ENCODE results near the gene TNNI2. TPM values are rescaled to one million over a fixed set of nuclear protein-coding genes. Genes with fewer than 3 reads are reported as not detected.

TNNI2 gene
- total RNA-seq, 2 donors from 2014 or later = 1.2 TPM

DNA sequence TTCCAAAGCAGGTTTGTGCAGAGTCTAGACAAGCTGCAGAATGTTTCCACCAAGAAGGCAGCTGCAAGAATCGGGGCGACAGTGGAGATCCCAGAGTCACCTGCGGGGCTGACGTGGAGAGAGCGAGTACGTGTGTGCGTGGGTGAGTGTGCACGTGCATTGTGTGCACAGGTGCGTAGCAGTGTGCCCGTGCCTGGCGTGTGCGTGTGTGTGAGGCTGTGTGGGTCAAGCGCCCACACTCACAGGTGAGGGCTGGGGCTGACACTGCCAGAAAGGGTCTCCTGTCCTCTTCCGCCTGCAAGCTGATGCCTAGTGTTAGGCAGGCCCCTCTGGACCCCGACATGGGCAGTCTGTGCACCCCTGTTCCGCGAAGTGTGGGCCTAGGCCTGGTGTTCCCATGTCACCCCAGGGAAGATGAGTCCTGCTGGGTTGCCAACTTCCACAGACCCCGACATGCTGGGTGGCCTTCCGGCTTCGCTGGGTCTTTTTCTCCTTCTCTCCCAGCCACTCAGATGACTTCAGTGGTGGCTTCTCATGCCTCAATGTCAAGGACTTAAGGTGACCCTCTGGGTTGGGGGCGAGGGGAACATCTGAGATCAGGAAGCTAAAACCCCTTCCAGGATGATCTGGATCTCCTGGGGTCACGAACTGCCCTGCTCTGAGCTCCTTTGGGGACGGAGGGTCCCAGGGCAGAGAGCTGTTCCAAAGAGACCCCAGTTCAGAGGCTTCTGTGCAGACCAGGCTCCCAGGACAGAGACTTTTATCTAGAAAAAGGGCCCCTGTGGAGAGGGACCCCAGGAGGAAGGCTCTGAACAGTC lies 14.4 kb upstream of the TNNI2 start:
- no peak for ATAC-seq (replicated peaks in 1 of 2)
- H3K27ac Mint-ChIP-seq = no peak overlapping the region
- H3K9me3 Mint-ChIP-seq = peaks cover 4% of the 10 kb centered on the region in 2 donors
- H3K36me3 Mint-ChIP-seq (ENCODE audit: insufficient read depth in 2 of 2) = no peaks in the 10 kb centered on the region
- DNase-seq = no peak
- no peaks in the 10 kb centered on the region for H3K27me3 Mint-ChIP-seq (ENCODE audit: low read depth)
- no peak overlapping the region for H3K4me3 Mint-ChIP-seq
- no peaks in the 10 kb centered on the region for H3K4me1 Mint-ChIP-seq (ENCODE audit: low read depth)

DNA sequence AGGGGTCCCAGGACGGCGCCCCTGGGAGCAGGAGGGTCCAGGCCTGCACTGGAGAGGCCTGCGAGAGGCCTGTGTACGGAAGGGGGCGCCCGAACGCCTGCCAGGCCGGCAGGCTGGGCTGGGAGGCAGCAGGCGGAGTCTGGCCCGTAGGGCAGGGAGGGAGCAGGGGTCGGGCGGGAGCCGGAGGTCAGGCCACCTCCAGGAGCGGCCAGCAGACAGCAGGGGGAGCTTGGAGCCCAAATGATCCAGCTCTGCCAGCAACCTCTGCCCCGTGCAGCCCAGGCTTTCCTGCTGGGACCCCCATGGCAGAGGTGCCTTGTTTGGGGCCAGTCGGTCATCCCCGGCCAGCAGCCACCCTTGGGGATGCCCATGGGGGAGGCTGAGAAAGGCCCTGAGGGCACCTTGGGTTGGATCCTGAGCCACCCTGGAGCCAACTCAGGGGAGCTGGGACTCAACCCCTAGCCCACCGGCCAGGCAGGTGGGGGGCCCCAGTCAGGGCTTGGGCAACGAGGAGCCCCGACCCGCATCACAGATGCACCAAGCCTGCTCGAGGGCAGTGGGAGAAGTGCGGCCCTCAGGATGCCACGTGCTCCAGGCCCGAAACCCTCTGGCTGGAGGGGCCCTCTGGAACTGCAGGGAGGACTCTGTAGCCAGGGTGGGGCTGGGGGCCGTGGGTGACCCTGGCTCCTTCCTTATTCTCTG lies 13.6 kb upstream of the TNNI2 start:
- no peak overlapping the region for H3K4me3 Mint-ChIP-seq
- DNase-seq (no peak), ATAC-seq (replicated peaks in 1 of 2) (no peak)
- no peak overlapping the region for H3K27ac Mint-ChIP-seq
- no peaks in the 10 kb centered on the region for H3K36me3 Mint-ChIP-seq (ENCODE audit: insufficient read depth in 2 of 2)
- H3K4me1 Mint-ChIP-seq (ENCODE audit: low read depth) = no peaks in the 10 kb centered on the region
- no peaks in the 10 kb centered on the region for H3K27me3 Mint-ChIP-seq (ENCODE audit: low read depth)
- peaks cover 2 to 4% of the 10 kb centered on the region in 2 donors for H3K9me3 Mint-ChIP-seq

DNA sequence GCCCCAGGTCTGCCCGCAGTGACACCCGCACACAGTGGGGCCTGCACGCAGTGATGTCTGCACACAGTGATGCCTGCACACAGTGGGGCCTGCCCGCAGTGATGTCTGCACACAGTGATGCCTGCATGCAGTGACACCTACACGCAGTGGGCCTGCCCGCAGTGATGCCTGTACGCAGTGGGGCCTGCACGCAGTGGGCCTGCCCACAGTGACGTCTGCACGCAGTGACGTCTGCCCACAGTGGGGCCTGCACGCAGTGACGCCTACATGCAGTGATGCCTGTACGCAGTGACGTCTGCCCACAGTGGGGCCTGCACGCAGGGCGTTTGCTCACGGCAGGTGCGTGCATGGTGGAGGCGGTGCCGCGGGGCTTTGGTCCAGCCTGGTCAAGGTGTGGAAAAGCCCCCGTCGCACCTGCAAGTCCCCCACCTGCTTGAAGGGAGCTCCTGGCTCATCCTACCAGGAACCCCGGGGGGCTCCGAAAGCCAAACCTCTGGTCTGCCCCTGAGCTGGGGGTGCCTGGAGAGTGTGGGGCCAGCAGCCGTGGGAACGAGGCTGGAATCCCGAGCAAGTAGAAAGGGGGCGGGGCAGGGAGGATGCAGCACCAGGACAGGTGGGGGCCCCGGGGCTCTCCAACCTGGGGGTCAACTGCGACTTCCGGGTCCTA lies 12.9 kb upstream of the TNNI2 start:
- ATAC-seq (replicated peaks in 1 of 2) (no peak), DNase-seq (no peak)
- Mint-ChIP-seq H3K27me3 (ENCODE audit: low read depth) (no peaks in the 10 kb centered on the region), H3K4me1 (ENCODE audit: low read depth) (no peaks in the 10 kb centered on the region), H3K4me3 (no peak overlapping the region), H3K27ac (no peak overlapping the region), H3K36me3 (ENCODE audit: insufficient read depth in 2 of 2) (no peaks in the 10 kb centered on the region), H3K9me3 (peaks cover 2 to 4% of the 10 kb centered on the region in 2 donors)

DNA sequence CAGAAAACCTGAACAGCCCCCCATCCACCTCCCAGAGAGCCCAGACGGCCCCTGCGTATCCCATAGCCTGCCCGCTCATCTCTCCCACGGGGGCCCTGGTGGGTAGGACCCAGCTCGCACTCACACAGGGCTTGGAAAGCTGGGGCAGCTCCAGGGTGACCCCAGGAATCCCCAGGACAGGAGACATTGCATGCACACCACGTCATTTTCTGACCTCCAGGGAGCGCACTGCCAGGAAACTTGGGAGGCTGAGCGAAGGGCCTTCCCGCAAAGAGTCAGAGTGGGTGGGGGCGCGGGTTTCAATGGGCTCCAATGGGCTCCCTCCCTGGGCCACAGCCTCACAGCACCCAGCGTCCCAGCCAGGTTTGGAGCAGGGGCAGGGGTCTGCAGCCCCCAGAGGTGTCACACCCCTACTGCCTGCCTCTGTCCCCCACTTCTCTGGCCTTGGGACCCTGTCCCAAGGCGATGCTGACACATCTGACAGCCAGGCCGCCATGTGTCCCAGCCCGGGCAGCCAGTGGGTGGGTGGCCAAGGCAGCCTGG lies 12.2 kb upstream of the TNNI2 start:
- Mint-ChIP-seq H3K4me1 (ENCODE audit: low read depth) (no peaks in the 10 kb centered on the region), H3K36me3 (ENCODE audit: insufficient read depth in 2 of 2) (no peaks in the 10 kb centered on the region), H3K4me3 (no peak overlapping the region), H3K9me3 (peaks cover 0 to 3% of the 10 kb centered on the region in 2 donors), H3K27me3 (ENCODE audit: low read depth) (no peaks in the 10 kb centered on the region), H3K27ac (no peak overlapping the region)
- DNase-seq (no peak), ATAC-seq (replicated peaks in 1 of 2) (no peak)

DNA sequence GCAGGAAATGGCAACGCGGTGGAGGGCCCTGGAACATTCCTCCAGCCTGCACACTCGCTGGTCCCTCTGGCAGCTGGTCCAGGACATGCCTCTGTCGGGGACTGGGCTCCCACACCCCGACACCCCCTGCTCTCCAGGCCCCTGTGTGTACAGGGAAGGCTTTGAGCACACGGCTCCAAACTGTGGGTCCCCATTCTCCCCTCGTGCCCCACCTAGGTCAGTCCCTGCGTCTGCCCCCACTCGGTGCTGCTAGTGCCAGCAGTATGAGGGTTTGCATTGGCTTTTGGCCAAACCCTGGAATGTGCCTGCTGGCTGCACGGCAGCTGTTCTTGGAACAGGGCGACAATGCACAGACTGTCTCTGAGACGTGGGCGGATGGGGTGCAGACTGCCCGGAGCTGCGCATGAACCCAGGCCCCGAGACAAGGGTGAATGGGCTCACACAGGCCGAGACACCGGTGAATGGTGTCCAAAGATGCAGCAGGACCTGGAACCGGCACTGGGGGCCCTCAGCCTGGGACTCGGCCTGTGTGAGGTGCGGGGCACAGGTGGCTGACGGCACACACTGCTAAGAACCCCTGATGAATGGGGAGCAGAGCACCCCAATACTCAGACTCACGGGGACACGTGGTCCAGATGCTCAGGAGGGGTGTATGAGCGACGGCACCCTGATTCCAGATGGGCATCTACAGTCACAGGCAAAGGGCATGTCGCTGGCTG lies 11.5 kb upstream of the TNNI2 start:
- ATAC-seq (replicated peaks in 1 of 2) (no peak), DNase-seq (no peak)
- no peaks in the 10 kb centered on the region for H3K4me1 Mint-ChIP-seq (ENCODE audit: low read depth)
- H3K36me3 Mint-ChIP-seq (ENCODE audit: insufficient read depth in 2 of 2) = no peaks in the 10 kb centered on the region
- H3K4me3 Mint-ChIP-seq = no peak overlapping the region
- H3K9me3 Mint-ChIP-seq = no peaks in the 10 kb centered on the region
- no peak overlapping the region for H3K27ac Mint-ChIP-seq
- no peaks in the 10 kb centered on the region for H3K27me3 Mint-ChIP-seq (ENCODE audit: low read depth)

DNA sequence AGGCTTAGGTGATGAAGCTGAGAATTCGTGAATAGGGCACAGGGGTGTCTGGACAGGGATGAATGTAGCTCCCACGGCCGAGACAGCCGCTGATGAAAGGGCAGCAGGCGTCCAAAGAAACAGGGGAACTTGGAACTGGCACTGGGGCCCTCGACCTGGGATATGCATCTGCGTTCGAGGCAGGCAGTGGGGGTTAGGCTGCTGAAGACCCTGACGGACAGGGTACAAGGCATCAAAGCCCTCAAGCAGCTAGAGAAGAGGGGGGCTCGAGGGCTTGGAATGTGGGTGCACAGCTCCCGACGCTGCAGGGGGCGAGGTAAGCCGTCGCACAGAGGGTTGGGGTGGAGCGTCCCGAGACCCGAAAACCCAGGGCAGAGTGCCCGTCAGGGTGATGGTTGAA lies 10.8 kb upstream of the TNNI2 start:
- DNase-seq (no peak), ATAC-seq (replicated peaks in 1 of 2) (no peak)
- H3K27ac Mint-ChIP-seq = no peak overlapping the region
- H3K4me1 Mint-ChIP-seq (ENCODE audit: low read depth) = no peaks in the 10 kb centered on the region
- no peaks in the 10 kb centered on the region for H3K27me3 Mint-ChIP-seq (ENCODE audit: low read depth)
- H3K9me3 Mint-ChIP-seq = no peaks in the 10 kb centered on the region
- H3K4me3 Mint-ChIP-seq = no peak overlapping the region
- H3K36me3 Mint-ChIP-seq (ENCODE audit: insufficient read depth in 2 of 2) = no peaks in the 10 kb centered on the region

DNA sequence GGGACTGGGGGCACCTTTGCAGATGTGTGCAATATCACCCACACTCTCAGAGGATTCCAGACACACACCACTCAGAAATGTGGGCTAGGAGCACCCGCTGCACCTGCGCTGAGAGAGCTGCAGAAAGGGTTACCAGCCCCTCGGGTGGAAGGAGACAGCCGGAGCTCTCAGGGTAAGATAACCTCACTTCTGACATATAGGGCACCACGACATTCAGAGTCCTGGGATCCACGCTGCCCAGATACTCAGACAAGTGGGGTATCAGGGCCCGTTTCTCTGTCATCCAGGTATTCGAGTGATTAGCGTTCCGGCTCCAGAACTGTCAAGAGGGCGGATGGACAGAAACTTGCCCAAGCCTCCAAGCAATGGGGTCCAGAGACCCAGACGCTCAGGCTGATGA lies 10.2 kb upstream of the TNNI2 start:
- Mint-ChIP-seq H3K27me3 (ENCODE audit: low read depth) (no peaks in the 10 kb centered on the region), H3K9me3 (no peaks in the 10 kb centered on the region), H3K4me1 (ENCODE audit: low read depth) (no peaks in the 10 kb centered on the region), H3K36me3 (ENCODE audit: insufficient read depth in 2 of 2) (no peaks in the 10 kb centered on the region), H3K27ac (no peak overlapping the region), H3K4me3 (no peak overlapping the region)
- ATAC-seq (replicated peaks in 1 of 2) (no peak), DNase-seq (no peak)

DNA sequence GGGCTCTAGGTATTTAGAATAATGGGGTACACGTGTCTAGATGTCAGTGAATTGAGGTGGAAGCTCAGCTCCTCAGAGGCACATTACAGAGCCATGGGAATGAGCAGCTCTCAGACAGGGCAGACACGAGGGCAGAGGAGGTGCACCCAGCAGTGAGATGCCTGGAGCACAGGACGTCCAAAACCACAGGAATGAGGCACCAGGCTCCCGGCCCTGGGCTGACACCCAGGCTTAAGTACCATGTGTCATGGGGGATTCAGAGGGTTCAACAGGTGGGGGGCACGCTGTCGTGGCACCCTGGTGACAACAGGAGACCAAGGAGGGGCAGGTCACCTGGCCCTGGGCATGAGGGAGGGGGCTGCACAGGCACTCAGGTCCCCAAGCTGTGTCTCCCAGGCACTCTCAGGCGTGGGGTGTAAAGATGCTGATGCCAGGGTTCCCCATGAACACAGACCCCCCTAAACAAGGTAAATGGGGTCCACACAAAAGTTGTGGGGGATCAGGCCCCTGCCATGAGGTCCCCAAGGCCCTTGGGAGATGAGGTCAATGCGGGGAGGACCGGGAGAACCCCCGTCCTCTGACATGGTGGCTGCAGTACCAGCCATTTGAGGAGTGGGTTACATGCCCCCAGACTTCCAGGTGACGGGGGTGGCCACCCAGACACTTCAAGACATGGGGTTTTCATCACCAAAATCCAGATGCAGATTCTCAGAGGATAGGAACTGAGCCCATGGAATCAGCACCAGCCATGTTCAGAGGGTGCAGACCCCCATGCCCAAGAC lies 9.6 kb upstream of the TNNI2 start:
- H3K4me3 Mint-ChIP-seq = no peak overlapping the region
- no peaks in the 10 kb centered on the region for H3K36me3 Mint-ChIP-seq (ENCODE audit: insufficient read depth in 2 of 2)
- H3K27me3 Mint-ChIP-seq (ENCODE audit: low read depth) = no peaks in the 10 kb centered on the region
- H3K27ac Mint-ChIP-seq = no peak overlapping the region
- H3K4me1 Mint-ChIP-seq (ENCODE audit: low read depth) = no peaks in the 10 kb centered on the region
- H3K9me3 Mint-ChIP-seq = no peaks in the 10 kb centered on the region
- ATAC-seq (replicated peaks in 1 of 2) (no peak), DNase-seq (no peak)

DNA sequence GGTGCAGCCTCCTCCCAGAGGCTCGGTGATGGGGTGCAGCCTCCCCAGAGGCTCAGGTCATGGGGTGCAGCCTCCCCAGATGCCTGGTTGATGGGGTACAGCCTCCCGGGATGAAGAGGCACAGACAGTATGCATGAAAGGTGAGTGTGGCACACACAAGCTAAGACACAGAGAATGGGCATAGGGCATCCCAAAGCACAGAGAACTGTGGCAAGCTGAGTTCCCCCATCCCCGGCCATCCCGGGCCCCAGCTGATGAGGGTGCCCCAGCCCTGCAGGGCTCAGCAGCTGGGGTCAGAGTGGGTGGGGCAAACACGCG lies 8.8 kb upstream of the TNNI2 start:
- no peaks in the 10 kb centered on the region for H3K36me3 Mint-ChIP-seq (ENCODE audit: insufficient read depth in 2 of 2)
- no peaks in the 10 kb centered on the region for H3K4me1 Mint-ChIP-seq (ENCODE audit: low read depth)
- no peaks in the 10 kb centered on the region for H3K27me3 Mint-ChIP-seq (ENCODE audit: low read depth)
- H3K4me3 Mint-ChIP-seq = no peak overlapping the region
- H3K9me3 Mint-ChIP-seq = no peaks in the 10 kb centered on the region
- ATAC-seq (replicated peaks in 1 of 2) = no peak
- no peak for DNase-seq
- H3K27ac Mint-ChIP-seq = no peak overlapping the region

DNA sequence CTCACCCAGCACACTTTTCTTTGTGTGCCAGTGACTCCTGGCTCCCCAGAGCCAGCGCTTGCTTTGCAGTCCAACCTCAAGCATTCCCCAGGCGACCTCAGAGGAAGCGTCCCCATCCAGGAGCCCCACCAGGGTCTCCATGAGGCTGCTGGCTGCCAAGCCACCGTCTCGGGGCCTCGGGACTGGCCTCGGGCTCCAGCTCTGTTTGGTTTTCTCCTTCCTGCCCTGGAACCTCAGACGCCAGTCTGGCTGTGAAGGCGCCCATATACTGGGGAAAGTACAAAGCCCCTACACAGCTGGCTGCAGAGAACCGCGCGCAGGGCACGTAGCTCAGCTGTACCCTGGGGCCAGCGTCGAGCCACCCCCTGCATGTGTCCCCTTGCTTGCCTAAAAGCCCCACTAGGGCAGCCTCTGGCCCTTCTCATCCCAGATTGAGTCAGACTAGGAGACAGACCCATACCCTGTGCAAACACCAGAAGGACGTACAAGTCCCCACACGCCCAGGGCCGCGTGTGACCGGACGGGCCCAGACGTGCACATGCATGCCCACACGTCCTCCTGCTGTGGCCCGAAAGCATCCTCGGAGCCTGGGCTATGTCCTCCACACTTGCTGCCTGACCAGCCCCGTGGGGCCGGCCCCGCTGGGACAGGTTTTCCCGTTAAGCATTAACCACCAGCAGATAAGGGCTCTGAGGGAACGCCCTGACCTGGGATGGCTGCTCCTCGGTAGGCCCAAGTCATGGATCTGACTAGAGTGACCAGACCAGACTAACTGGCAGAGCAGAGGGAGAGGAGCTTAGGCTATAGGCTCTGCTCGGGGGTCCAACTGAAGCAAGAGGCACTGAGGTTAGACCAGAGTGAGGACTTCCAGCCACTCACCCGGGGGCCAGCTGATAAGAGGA lies 8.2 kb upstream of the TNNI2 start:
- DNase-seq = no peak
- H3K27me3 Mint-ChIP-seq (ENCODE audit: low read depth) = no peaks in the 10 kb centered on the region
- no peaks in the 10 kb centered on the region for H3K36me3 Mint-ChIP-seq (ENCODE audit: insufficient read depth in 2 of 2)
- no peak for ATAC-seq (replicated peaks in 1 of 2)
- no peaks in the 10 kb centered on the region for H3K9me3 Mint-ChIP-seq
- no peaks in the 10 kb centered on the region for H3K4me1 Mint-ChIP-seq (ENCODE audit: low read depth)
- no peak overlapping the region for H3K27ac Mint-ChIP-seq
- H3K4me3 Mint-ChIP-seq = no peak overlapping the region

DNA sequence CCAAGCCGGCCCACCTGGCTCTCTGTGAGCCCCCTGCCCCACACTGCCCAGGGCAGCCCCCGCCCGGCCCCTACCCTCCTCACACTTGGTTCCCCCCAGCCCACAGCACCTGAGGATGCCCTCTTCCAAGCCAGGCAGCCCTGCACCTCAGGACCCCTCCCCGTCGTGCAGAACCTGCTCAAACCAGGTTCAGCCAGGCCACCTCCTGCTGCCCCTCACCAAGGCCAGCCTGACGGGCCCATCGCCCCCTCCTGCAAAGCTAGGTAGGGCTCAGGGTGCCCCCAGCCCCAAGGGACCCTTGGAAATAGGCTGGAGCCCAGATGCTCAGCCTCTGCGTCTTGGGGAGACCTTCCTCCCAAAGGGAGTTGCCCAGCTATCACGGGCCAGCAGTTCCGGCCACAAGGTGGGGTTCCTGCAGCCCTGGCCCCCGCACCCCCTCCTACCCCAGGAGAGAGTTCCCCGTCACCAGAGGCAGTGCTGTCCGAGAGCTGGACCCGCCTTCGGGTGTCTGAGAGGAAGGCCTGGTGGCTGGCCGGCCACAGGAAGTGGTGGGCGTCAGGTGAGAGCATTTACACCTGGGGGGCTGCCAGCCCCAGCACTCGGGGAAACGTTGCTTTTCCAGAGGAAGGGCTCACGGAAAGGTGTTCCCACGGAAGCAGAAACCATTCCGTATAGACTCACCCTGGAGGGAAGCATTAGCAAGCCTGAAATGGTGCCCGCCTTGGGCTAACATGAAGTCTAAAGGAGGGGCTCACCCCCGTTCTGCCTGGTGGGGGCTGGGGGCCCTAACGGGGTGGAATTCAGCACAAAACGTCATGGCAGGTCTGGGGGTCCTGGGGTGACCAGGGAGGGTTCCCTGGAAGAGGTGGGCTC lies 7.2 kb upstream of the TNNI2 start:
- ATAC-seq (replicated peaks in 1 of 2) = no peak
- no peaks in the 10 kb centered on the region for H3K36me3 Mint-ChIP-seq (ENCODE audit: insufficient read depth in 2 of 2)
- H3K27ac Mint-ChIP-seq = no peak overlapping the region
- no peaks in the 10 kb centered on the region for H3K4me1 Mint-ChIP-seq (ENCODE audit: low read depth)
- no peak overlapping the region for H3K4me3 Mint-ChIP-seq
- H3K9me3 Mint-ChIP-seq = no peaks in the 10 kb centered on the region
- H3K27me3 Mint-ChIP-seq (ENCODE audit: low read depth) = no peaks in the 10 kb centered on the region
- no peak for DNase-seq
